ENCODE data around the gene DLG1.

DLG1 gene

GRCh38 chr3:197248341-197248740, 50.1 kb downstream of the DLG1 start:
- Histone ChIP-seq H3K9me3 (ENCODE audit: low read length) (peaks cover 32% of the 10 kb centered on the region), H3K27me3 (ENCODE audit: insufficient read depth, low read length) (no peaks in the 10 kb centered on the region), H3K4me3 (ENCODE audit: low read length) (no peak overlapping the region), H3K4me1 (ENCODE audit: insufficient read depth, low read length) (no peaks in the 10 kb centered on the region), H2AFZ (ENCODE audit: low read depth, low read length) (no peak overlapping the region), H3K36me3 (ENCODE audit: insufficient read depth, low read length) (peaks cover 17% of the 10 kb centered on the region)

GRCh38 chr3:197244751-197245150, 53.7 kb downstream of the DLG1 start:
- H3K36me3 ChIP-seq (ENCODE audit: insufficient read depth, low read length) = peaks cover 14% of the 10 kb centered on the region
- no peaks in the 10 kb centered on the region for H3K27me3 ChIP-seq (ENCODE audit: insufficient read depth, low read length)
- H2AFZ ChIP-seq (ENCODE audit: low read depth, low read length) = no peak overlapping the region
- no peak overlapping the region for H3K4me3 ChIP-seq (ENCODE audit: low read length)
- H3K9me3 ChIP-seq (ENCODE audit: low read length) = peaks cover 38% of the 10 kb centered on the region
- H3K4me1 ChIP-seq (ENCODE audit: insufficient read depth, low read length) = no peaks in the 10 kb centered on the region

- no peak overlapping the region for H2AFZ ChIP-seq (ENCODE audit: low read depth, low read length)
- no peaks in the 10 kb centered on the region for H3K27me3 ChIP-seq (ENCODE audit: insufficient read depth, low read length)
- H3K4me3 ChIP-seq (ENCODE audit: low read length) = no peak overlapping the region
- peaks cover 27% of the 10 kb centered on the region for H3K9me3 ChIP-seq (ENCODE audit: low read length)
- H3K36me3 ChIP-seq (ENCODE audit: insufficient read depth, low read length) = peaks cover 14% of the 10 kb centered on the region
- no peaks in the 10 kb centered on the region for H3K4me1 ChIP-seq (ENCODE audit: insufficient read depth, low read length)
Measured at GRCh38 chr3:197242784-197243432, 55.5 kb downstream of the DLG1 start.

GRCh38 chr3:197241173-197241572, 57.2 kb downstream of the DLG1 start:
- Histone ChIP-seq H3K9me3 (ENCODE audit: low read length) (peaks cover 27% of the 10 kb centered on the region), H3K4me3 (ENCODE audit: low read length) (no peak overlapping the region)

GRCh38 chr3:197239857-197240256, 58.6 kb downstream of the DLG1 start:
- no peak overlapping the region for H3K4me3 ChIP-seq (ENCODE audit: low read length)
- H3K9me3 ChIP-seq (ENCODE audit: low read length) = peaks cover 29% of the 10 kb centered on the region
- no peaks in the 10 kb centered on the region for H3K4me1 ChIP-seq (ENCODE audit: insufficient read depth, low read length)
- H3K36me3 ChIP-seq (ENCODE audit: insufficient read depth, low read length) = peaks cover 13% of the 10 kb centered on the region
- H2AFZ ChIP-seq (ENCODE audit: low read depth, low read length) = no peak overlapping the region
- H3K27me3 ChIP-seq (ENCODE audit: insufficient read depth, low read length) = no peaks in the 10 kb centered on the region

More at GRCh38 chr3:197241173-197241572, 57.2 kb downstream of the DLG1 start:
- H3K4me1 ChIP-seq (ENCODE audit: insufficient read depth, low read length) = no peaks in the 10 kb centered on the region
- H3K36me3 ChIP-seq (ENCODE audit: insufficient read depth, low read length) = peaks cover 14% of the 10 kb centered on the region
- H3K27me3 ChIP-seq (ENCODE audit: insufficient read depth, low read length) = no peaks in the 10 kb centered on the region
- H2AFZ ChIP-seq (ENCODE audit: low read depth, low read length) = no peak overlapping the region

- H3K36me3 ChIP-seq (ENCODE audit: insufficient read depth, low read length) = peaks cover 3% of the 10 kb centered on the region
- no peak overlapping the region for H3K4me3 ChIP-seq (ENCODE audit: low read length)
- peaks cover 19% of the 10 kb centered on the region for H3K9me3 ChIP-seq (ENCODE audit: low read length)
- no peaks in the 10 kb centered on the region for H3K27me3 ChIP-seq (ENCODE audit: insufficient read depth, low read length)
- H2AFZ ChIP-seq (ENCODE audit: low read depth, low read length) = no peak overlapping the region
- no peaks in the 10 kb centered on the region for H3K4me1 ChIP-seq (ENCODE audit: insufficient read depth, low read length)
Measured at GRCh38 chr3:197238842-197239241, 59.6 kb downstream of the DLG1 start.

GRCh38 chr3:197237897-197238296, 60.5 kb downstream of the DLG1 start:
- Histone ChIP-seq H3K4me1 (ENCODE audit: insufficient read depth, low read length) (no peaks in the 10 kb centered on the region), H3K9me3 (ENCODE audit: low read length) (peaks cover 14% of the 10 kb centered on the region), H2AFZ (ENCODE audit: low read depth, low read length) (no peak overlapping the region), H3K27me3 (ENCODE audit: insufficient read depth, low read length) (no peaks in the 10 kb centered on the region), H3K4me3 (ENCODE audit: low read length) (no peak overlapping the region), H3K36me3 (ENCODE audit: insufficient read depth, low read length) (peaks cover 3% of the 10 kb centered on the region)

GRCh38 chr3:197236362-197236761, 62.0 kb downstream of the DLG1 start:
- Histone ChIP-seq H3K9me3 (ENCODE audit: low read length) (peaks cover 12% of the 10 kb centered on the region), H3K4me3 (ENCODE audit: low read length) (no peak overlapping the region), H3K4me1 (ENCODE audit: insufficient read depth, low read length) (no peaks in the 10 kb centered on the region), H3K27me3 (ENCODE audit: insufficient read depth, low read length) (no peaks in the 10 kb centered on the region), H3K36me3 (ENCODE audit: insufficient read depth, low read length) (no peaks in the 10 kb centered on the region), H2AFZ (ENCODE audit: low read depth, low read length) (no peak overlapping the region)

GRCh38 chr3:197234947-197235914, 63.2 kb downstream of the DLG1 start:
- no peak overlapping the region for H3K4me3 ChIP-seq (ENCODE audit: low read length)
- no peaks in the 10 kb centered on the region for H3K36me3 ChIP-seq (ENCODE audit: insufficient read depth, low read length)
- H3K9me3 ChIP-seq (ENCODE audit: low read length) = peaks cover 12% of the 10 kb centered on the region
- H2AFZ ChIP-seq (ENCODE audit: low read depth, low read length) = no peak overlapping the region
- H3K4me1 ChIP-seq (ENCODE audit: insufficient read depth, low read length) = no peaks in the 10 kb centered on the region
- H3K27me3 ChIP-seq (ENCODE audit: insufficient read depth, low read length) = no peaks in the 10 kb centered on the region

- H3K27me3 ChIP-seq (ENCODE audit: insufficient read depth, low read length) = no peaks in the 10 kb centered on the region
- no peak overlapping the region for H3K4me3 ChIP-seq (ENCODE audit: low read length)
- H3K36me3 ChIP-seq (ENCODE audit: insufficient read depth, low read length) = no peaks in the 10 kb centered on the region
- H3K4me1 ChIP-seq (ENCODE audit: insufficient read depth, low read length) = peaks cover 4% of the 10 kb centered on the region
- peaks cover 2% of the 10 kb centered on the region for H3K9me3 ChIP-seq (ENCODE audit: low read length)
- H2AFZ ChIP-seq (ENCODE audit: low read depth, low read length) = no peak overlapping the region
Measured at GRCh38 chr3:197231321-197231720, 67.1 kb downstream of the DLG1 start.

- H3K4me1 ChIP-seq (ENCODE audit: insufficient read depth, low read length) = peaks cover 13% of the 10 kb centered on the region
- no peak overlapping the region for H2AFZ ChIP-seq (ENCODE audit: low read depth, low read length)
- H3K4me3 ChIP-seq (ENCODE audit: low read length) = no peak overlapping the region
- no peaks in the 10 kb centered on the region for H3K27me3 ChIP-seq (ENCODE audit: insufficient read depth, low read length)
- no peaks in the 10 kb centered on the region for H3K9me3 ChIP-seq (ENCODE audit: low read length)
- H3K36me3 ChIP-seq (ENCODE audit: insufficient read depth, low read length) = no peaks in the 10 kb centered on the region
Measured at GRCh38 chr3:197229836-197230235, 68.6 kb downstream of the DLG1 start.

- Histone ChIP-seq H3K4me3 (ENCODE audit: low read length) (no peak overlapping the region), H3K27me3 (ENCODE audit: insufficient read depth, low read length) (no peaks in the 10 kb centered on the region), H3K36me3 (ENCODE audit: insufficient read depth, low read length) (no peaks in the 10 kb centered on the region), H3K9me3 (ENCODE audit: low read length) (no peaks in the 10 kb centered on the region), H3K4me1 (ENCODE audit: insufficient read depth, low read length) (peaks cover 13% of the 10 kb centered on the region), H2AFZ (ENCODE audit: low read depth, low read length) (no peak overlapping the region)
Measured at GRCh38 chr3:197229178-197229577, 69.2 kb downstream of the DLG1 start.

GRCh38 chr3:197227780-197228574, 70.4 kb downstream of the DLG1 start:
- Histone ChIP-seq H3K4me1 (ENCODE audit: insufficient read depth, low read length) (peaks cover 13% of the 10 kb centered on the region), H3K9me3 (ENCODE audit: low read length) (no peaks in the 10 kb centered on the region), H3K27me3 (ENCODE audit: insufficient read depth, low read length) (no peaks in the 10 kb centered on the region), H3K36me3 (ENCODE audit: insufficient read depth, low read length) (no peaks in the 10 kb centered on the region), H2AFZ (ENCODE audit: low read depth, low read length) (no peak overlapping the region), H3K4me3 (ENCODE audit: low read length) (no peak overlapping the region)
